ENCODE results near the gene FAM120AOS. TPM values are rescaled to one million over a fixed set of nuclear protein-coding genes. Genes with fewer than 3 reads are reported as not detected.

The FAM120AOS gene
- total RNA-seq = 10 to 100 TPM; 53.2 to 76.3 (median 63.5) TPM

DNA sequence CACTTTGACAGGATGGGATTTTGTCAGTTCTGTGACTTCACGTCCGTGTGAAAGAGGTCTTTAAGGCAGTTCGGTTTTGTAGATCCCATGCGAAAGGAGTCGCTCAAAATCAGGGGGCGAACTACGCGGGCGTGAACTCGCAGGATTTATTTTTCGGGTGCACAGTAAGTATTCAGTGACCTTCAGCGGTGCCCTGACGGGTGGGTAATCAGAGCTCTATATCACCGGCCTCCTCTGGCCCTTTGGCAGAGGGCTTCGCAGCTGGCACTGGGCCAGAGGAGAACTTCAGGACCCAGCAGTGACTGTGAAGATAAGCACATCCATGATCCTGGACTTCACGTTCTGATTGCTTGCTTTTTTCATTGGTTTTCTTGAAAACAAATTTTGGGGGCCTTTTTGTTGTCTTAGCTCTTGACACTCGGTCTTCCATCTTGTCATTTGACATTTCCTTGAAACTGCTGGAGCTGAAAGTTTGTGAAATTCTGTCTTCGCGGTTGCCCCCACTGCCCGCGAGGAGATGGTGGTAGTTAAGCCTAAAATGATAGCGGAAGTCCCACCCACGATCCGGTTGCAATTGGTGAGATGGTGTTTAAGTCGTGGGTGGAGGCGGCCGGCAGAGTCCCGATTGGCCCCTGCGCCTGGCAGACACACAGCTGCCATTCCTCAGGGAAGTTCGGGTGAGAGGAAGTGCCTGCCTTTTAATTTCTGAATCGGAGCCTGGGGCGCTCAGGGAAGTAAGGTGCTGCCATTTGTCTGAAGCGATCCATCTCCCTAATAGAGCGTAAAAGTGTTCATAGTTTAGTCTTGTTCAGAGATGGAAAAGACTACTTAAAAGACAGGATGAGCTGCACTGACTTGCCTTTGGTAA lies at the start of gene FAM120AOS:
Gene FAM120AOS (minus strand): TSS at position 535 of the 868 bp plus-strand sequence. CDS start 872 bp downstream, outside the sequence.
- TF ChIP-seq CTCF (IDR thresholded peaks at IDR 0.05; ENCODE audit: low read depth) = no peak

GRCh38 chr9:93501406-93501805 lies 48.0 kb upstream of the FAM120AOS start:
- no peak for TF ChIP-seq CTCF (IDR thresholded peaks at IDR 0.05; ENCODE audit: low read depth)

- no peak for TF ChIP-seq CTCF (IDR thresholded peaks at IDR 0.05; ENCODE audit: low read depth)
Measured at GRCh38 chr9:93500571-93501298, 47.4 kb upstream of the FAM120AOS start.

GRCh38 chr9:93496285-93496684 lies 42.9 kb upstream of the FAM120AOS start:
- TF ChIP-seq CTCF (IDR thresholded peaks at IDR 0.05; ENCODE audit: low read depth) = no peak

- no peak for TF ChIP-seq CTCF (IDR thresholded peaks at IDR 0.05; ENCODE audit: low read depth)
Measured at GRCh38 chr9:93493949-93494348, 40.6 kb upstream of the FAM120AOS start.

DNA sequence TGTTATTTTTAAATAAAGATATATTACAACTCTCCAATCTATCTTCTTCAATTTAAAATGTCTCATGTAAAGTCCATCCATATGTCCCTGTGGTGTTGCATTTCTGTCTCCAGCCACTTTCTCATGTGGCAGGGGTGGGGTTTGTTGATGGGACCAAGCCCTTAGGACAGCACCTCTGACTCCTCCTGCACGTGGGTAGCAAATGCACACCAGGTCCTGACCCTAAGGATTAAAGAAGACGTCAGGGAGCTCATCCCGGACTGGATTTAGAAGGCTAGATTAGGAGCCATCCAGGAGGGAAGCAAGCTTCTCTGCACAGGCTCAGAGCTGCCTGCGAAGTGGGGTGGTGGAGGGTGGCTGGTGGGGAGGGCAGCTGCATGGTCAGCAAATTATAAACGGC lies 38.9 kb upstream of the FAM120AOS start:
- no peak for TF ChIP-seq CTCF (IDR thresholded peaks at IDR 0.05; ENCODE audit: low read depth)

- no peak for TF ChIP-seq CTCF (IDR thresholded peaks at IDR 0.05; ENCODE audit: low read depth)
Measured at GRCh38 chr9:93491593-93492232, 38.3 kb upstream of the FAM120AOS start.

All from subcutaneous adipose tissue (tissue), 4 donors.